ENCODE results near the gene SPATA3. TPM values are rescaled to one million over a fixed set of nuclear protein-coding genes. Genes with fewer than 3 reads are reported as not detected.

SPATA3 gene
- total RNA-seq, 1 donor from 2014 or later, result not detected

GRCh38 chr2:231009236-231009919, 13.5 kb downstream of the SPATA3 start:
- TF ChIP-seq, protein P1, sequence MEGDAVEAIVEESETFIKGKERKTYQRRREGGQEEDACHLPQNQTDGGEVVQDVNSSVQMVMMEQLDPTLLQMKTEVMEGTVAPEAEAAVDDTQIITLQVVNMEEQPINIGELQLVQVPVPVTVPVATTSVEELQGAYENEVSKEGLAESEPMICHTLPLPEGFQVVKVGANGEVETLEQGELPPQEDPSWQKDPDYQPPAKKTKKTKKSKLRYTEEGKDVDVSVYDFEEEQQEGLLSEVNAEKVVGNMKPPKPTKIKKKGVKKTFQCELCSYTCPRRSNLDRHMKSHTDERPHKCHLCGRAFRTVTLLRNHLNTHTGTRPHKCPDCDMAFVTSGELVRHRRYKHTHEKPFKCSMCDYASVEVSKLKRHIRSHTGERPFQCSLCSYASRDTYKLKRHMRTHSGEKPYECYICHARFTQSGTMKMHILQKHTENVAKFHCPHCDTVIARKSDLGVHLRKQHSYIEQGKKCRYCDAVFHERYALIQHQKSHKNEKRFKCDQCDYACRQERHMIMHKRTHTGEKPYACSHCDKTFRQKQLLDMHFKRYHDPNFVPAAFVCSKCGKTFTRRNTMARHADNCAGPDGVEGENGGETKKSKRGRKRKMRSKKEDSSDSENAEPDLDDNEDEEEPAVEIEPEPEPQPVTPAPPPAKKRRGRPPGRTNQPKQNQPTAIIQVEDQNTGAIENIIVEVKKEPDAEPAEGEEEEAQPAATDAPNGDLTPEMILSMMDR (IDR thresholded peaks at IDR 0.05), result no peak
- H3K4me3 Mint-ChIP-seq (ENCODE audit: unreplicated experiment), result no peak overlapping the region
- no peak for DNase-seq (ENCODE audit: low spot score)
- H3K4me1 Mint-ChIP-seq (ENCODE audit: low read depth), result no peaks in the 10 kb centered on the region
- no peak overlapping the region for H3K27ac Mint-ChIP-seq (ENCODE audit: unreplicated experiment)
- peaks cover 34% of the 10 kb centered on the region for H3K27me3 Mint-ChIP-seq (ENCODE audit: low read depth)
- H3K36me3 Mint-ChIP-seq (ENCODE audit: low read depth), result no peaks in the 10 kb centered on the region
- H3K9me3 Mint-ChIP-seq (ENCODE audit: low read depth), result peaks cover 6% of the 10 kb centered on the region

- Mint-ChIP-seq H3K27ac (ENCODE audit: unreplicated experiment) (no peak overlapping the region), H3K4me1 (ENCODE audit: low read depth) (no peaks in the 10 kb centered on the region), H3K27me3 (ENCODE audit: low read depth) (peaks cover 34% of the 10 kb centered on the region)
These were observed 14.3 kb downstream of the SPATA3 start for GRCh38 chr2:231010201-231010730.

GRCh38 chr2:231011526-231011925, 15.6 kb downstream of the SPATA3 start:
- H3K4me3 Mint-ChIP-seq (ENCODE audit: unreplicated experiment), result no peak overlapping the region
- peaks cover 34% of the 10 kb centered on the region for H3K27me3 Mint-ChIP-seq (ENCODE audit: low read depth)
- TF ChIP-seq, protein P1 (IDR thresholded peaks at IDR 0.05), result no peak
- DNase-seq (ENCODE audit: low spot score), result no peak
- no peaks in the 10 kb centered on the region for H3K36me3 Mint-ChIP-seq (ENCODE audit: low read depth)
- no peak overlapping the region for H3K27ac Mint-ChIP-seq (ENCODE audit: unreplicated experiment)
- no peaks in the 10 kb centered on the region for H3K9me3 Mint-ChIP-seq (ENCODE audit: low read depth)
- H3K4me1 Mint-ChIP-seq (ENCODE audit: low read depth), result no peaks in the 10 kb centered on the region

More at GRCh38 chr2:231010201-231010730, 14.3 kb downstream of the SPATA3 start:
- H3K9me3 Mint-ChIP-seq (ENCODE audit: low read depth), result peaks cover 3% of the 10 kb centered on the region
- DNase-seq (ENCODE audit: low spot score), result no peak
- TF ChIP-seq, protein P1 (IDR thresholded peaks at IDR 0.05), result no peak
- H3K4me3 Mint-ChIP-seq (ENCODE audit: unreplicated experiment), result no peak overlapping the region
- H3K36me3 Mint-ChIP-seq (ENCODE audit: low read depth), result no peaks in the 10 kb centered on the region

- Mint-ChIP-seq H3K36me3 (ENCODE audit: low read depth) (no peaks in the 10 kb centered on the region), H3K27me3 (ENCODE audit: low read depth) (peaks cover 33% of the 10 kb centered on the region), H3K27ac (ENCODE audit: unreplicated experiment) (no peak overlapping the region), H3K4me1 (ENCODE audit: low read depth) (no peaks in the 10 kb centered on the region), H3K9me3 (ENCODE audit: low read depth) (no peaks in the 10 kb centered on the region), H3K4me3 (ENCODE audit: unreplicated experiment) (no peak overlapping the region)
- DNase-seq (ENCODE audit: low spot score), result no peak
- TF ChIP-seq, protein P1 (IDR thresholded peaks at IDR 0.05), result no peak
These were observed 16.5 kb downstream of the SPATA3 start for GRCh38 chr2:231012463-231012862.

DNA sequence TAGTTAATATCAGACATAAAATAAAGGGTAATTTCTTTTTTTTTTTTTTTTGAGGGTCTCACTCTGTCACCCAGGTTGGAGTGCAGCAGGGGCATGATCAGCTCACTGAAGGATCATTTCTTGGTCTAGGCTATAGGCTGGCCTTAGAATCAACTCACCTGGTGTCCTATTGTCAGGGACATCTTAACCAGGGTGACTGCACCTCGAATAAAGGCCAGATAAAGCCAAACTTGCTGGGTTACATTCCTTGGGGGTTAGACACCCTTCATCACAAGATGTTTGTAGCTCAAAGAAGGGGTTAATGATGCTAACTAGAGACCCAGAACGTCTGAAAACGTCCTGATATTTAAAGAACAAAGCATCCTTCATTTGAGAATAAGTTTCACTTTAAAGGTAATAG, 17.9 kb downstream of the SPATA3 start:
- DNase-seq (ENCODE audit: low spot score), result no peak
- Mint-ChIP-seq H3K4me1 (ENCODE audit: low read depth) (no peaks in the 10 kb centered on the region), H3K27me3 (ENCODE audit: low read depth) (peaks cover 29% of the 10 kb centered on the region), H3K9me3 (ENCODE audit: low read depth) (no peaks in the 10 kb centered on the region), H3K4me3 (ENCODE audit: unreplicated experiment) (no peak overlapping the region), H3K27ac (ENCODE audit: unreplicated experiment) (no peak overlapping the region), H3K36me3 (ENCODE audit: low read depth) (no peaks in the 10 kb centered on the region)
- TF ChIP-seq, protein P1 (IDR thresholded peaks at IDR 0.05), result no peak
